ENCODE measurements around the gene ADAMTS13.

ADAMTS13 gene

DNA sequence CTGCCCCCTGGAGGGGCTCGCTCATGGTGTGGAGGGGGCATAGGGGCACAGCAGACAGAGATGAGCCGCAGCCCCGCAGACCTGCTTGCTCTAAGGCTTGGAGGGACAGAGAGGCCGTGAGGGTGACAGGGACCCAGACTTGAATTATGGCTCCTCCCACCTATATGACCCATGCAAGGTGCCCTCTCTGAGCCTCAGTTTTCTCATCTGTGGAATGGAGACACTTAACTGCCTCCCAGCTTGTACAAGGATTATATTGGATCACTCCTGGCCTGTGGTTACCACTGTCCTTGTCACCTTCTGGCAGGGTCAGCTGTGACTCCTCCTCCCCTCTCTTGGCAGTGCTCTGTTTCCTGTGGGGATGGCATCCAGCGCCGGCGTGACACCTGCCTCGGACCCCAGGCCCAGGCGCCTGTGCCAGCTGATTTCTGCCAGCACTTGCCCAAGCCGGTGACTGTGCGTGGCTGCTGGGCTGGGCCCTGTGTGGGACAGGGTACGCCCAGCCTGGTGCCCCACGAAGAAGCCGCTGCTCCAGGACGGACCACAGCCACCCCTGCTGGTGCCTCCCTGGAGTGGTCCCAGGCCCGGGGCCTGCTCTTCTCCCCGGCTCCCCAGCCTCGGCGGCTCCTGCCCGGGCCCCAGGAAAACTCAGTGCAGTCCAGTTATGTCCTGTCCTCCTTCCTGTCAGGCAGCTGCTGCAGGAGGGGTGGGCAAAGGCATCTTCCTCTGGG is 32.9 kb downstream of the ADAMTS13 start:
- no peak for DNase-seq (ENCODE audit: low spot score)

DNA sequence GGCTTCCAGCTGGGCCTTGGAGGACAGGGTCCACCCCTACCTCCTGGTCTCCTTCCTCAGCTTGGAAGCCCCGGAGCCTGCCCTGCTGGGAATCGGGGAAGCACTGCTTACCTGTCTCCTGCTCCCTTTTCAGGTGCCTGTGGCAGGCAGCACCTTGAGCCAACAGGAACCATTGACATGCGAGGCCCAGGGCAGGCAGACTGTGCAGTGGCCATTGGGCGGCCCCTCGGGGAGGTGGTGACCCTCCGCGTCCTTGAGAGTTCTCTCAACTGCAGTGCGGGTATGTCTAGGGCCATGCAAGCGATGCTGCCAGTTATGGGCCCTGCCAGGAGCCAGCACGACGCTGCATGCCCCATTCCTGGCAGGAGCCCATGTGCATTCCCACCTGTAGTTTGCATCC is 33.8 kb downstream of the ADAMTS13 start:
- DNase-seq (ENCODE audit: low spot score) = no peak

DNA sequence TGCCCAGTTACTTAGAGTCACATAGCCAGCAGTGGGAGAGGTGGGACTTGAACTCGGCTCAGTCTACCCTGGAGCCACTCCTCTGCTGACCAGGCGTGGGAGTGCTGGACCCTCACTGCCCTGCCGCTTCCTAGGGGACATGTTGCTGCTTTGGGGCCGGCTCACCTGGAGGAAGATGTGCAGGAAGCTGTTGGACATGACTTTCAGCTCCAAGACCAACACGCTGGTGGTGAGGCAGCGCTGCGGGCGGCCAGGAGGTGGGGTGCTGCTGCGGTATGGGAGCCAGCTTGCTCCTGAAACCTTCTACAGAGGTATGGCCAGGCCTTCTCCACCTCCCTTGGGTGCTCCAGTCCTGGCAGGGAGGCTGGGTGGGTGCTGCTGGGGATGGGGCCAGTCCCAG is 34.2 kb downstream of the ADAMTS13 start:
- DNase-seq (ENCODE audit: low spot score) = no peak

DNA sequence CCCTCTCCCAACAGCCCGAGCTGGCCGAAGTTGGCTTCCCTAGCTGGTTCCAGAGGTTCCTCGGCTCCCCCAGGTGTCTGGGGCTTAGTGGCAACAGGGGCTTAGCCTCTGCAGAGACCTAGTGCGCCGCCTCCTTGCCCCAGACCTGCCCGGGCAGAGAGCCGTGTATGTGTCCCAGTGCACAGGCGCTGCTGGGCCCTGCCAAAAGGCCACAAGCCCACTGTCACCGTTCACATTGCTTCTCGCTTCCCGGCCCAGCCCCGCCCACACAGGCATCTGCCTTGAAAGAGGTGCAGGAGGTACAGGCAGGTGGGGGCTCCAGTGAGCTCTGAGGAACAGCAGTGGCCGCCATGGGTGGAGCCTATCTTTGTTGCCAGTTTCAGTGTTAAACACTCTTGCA is 35.1 kb downstream of the ADAMTS13 start:
- no peak for DNase-seq (ENCODE audit: low spot score)

DNA sequence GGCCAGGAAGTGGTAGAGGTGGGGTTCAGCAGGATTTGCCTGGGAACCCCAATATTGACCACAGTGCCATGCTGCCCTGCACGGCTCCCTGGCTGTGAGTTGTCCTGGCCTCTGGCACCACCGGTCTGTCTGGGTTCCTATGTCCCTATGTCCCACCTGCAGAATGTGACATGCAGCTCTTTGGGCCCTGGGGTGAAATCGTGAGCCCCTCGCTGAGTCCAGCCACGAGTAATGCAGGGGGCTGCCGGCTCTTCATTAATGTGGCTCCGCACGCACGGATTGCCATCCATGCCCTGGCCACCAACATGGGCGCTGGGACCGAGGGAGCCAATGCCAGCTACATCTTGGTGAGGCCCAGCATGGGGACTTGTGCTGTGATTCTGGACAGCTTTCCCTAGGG is 35.6 kb downstream of the ADAMTS13 start:
- DNase-seq (ENCODE audit: low spot score) = no peak

DNA sequence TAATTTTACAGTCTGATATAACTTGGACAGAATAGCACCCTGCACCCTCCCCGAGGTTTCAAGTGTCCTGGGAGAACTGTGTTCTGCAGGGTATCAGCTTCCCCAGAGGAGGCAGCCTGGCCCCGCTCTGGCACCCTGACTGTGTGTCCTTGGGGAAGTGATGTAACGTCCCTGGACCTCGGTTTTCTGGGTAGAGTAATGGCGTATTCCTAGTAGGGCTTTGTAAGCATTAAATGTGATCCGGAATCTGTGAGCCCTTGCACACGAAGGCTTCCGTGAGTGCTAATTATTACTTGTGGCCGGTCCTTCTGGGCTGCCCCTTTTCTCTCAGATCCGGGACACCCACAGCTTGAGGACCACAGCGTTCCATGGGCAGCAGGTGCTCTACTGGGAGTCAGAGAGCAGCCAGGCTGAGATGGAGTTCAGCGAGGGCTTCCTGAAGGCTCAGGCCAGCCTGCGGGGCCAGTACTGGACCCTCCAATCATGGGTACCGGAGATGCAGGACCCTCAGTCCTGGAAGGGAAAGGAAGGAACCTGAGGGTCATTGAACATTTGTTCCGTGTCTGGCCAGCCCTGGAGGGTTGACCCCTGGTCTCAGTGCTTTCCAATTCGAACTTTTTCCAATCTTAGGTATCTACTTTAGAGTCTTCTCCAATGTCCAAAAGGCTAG is 36.6 kb downstream of the ADAMTS13 start:
- DNase-seq (ENCODE audit: low spot score) = no peak

DNA sequence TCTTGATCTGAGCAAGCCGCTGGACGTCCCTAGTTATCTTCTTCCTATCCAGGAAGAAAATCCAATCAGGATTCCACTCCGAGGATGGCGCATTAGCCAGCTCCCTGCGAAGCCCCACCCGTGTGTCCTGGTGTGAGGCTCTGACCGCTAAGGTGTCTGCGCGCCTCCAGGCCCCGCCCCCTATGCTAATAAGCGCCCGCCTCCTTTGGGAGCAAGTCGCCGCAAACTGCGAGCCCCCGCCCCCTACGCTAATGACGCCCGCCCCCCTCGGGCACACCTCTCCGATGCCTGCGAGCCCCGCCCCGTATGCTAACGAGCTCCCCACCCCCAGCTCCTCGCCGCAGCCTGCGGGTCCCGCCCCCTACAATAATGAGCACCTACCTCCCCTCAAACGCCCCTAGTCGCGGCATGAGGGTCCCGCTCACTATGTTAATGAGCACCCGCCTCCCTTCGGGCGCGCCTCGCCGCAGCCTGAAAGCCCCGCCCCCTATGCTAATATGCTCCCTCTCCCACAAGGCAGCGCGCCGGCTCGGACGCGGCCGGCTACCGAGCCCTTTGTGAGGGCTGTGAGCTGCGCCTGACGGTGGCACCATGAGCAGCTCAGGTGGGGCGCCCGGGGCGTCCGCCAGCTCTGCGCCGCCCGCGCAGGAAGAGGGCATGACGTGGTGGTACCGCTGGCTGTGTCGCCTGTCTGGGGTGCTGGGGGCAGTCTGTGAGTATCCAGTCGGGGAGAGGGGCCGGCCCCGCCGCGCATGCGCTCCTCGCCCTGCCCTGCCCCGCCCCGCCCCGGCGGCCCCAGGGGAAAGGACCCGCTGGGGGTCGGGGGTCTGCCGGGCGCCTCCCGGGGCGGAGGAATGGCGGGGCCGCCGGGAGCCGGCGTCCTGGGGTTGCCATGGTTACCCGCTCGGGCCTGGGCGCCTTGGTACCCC is 37.6 kb downstream of the ADAMTS13 start, which contains the start of gene CACFD1:
Gene CACFD1, plus strand, starts transcription at position 503 of the 929 bp plus-strand sequence. Its CDS starts 89 bp downstream, at position 592.
- DNase-seq (ENCODE audit: low spot score) = peak; percentile 98

DNA sequence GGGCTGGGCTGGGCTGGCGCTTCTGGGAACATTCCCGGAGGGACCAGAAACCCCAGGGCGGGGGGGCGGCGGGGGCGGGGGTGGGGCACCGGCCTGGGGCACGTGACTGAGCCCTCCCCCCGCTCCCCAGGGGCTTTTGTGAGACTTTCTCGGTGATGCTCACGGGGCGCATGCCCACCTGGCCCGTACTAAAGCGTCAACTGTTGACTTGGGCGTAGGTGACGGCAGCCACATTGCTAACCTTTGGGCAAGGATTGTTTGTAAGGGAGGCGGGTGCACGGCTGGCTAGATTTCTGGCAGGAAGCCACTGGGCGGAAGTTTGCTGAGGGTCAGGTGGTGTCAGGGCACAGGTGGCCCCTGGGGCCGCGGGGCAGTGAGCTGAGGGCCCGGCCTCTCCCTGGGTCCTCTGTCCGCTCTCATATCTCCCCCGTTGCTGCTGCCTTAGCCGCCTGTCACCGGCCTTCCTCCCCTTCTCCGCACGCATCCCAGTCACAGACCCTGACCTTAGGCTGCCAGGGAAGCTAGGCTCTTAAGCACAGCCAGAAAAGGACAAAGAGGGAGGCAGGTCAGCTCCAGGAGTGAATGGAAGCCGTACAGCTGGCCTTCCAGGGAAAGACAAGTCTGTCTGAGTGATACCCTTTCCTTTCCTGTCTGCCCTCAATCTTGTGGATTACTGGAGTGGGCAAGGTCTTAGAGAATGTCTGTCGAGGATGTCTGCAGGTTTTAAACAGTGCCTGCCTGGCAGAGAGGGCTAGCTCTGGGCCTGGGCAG is 38.4 kb downstream of the ADAMTS13 start:
- peak; percentile 51 for DNase-seq (ENCODE audit: low spot score)

DNA sequence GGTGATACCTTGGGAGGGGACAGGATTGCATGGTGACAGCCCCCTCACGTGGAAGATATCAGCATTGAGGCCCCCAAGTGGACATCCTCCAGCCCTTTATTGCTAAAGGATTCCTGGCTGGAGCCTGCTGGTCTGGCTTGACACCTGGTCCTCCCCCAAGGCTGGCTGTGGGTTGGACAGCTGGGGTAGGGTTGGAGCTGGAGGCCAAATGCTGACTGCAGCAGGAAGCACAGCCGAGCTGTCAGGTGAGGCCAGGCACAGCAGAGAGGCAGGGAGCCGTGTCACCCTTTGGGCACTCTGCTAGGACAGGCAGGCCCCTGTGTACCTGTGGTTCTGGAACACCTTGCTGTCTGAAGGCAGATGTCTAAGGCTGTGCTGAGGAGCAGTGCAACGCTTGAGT is 39.8 kb downstream of the ADAMTS13 start:
- no peak for DNase-seq (ENCODE audit: low spot score)

DNA sequence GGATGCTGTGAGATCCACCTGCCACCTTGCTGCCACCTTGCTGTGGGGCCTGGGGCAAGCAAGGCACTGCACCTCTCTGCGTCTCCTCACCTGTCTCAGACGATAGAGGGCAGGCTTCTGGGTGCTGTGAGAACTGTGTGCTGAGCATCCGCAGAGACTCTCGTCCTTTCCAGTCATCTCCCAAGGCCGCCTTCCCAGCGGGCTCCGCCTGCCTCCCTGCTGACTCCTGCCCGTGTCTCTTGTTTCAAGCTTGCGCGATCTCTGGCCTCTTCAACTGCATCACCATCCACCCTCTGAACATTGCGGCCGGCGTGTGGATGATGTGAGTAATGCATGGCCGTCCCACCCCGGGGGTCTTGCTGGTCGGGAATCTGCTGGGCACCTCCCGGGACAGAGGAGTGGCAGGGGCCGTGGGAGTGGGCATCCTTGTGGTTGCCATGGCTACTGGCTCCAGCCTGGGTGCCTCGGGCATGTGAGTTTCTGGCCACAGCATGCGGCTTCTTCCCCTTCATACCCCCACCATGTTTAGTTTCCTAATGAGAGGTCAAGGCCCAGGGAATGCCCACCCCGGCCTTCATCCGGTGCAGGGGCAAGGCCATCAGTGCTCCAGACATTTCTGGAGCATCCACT is 41.2 kb downstream of the ADAMTS13 start:
- no peak for DNase-seq (ENCODE audit: low spot score)

DNA sequence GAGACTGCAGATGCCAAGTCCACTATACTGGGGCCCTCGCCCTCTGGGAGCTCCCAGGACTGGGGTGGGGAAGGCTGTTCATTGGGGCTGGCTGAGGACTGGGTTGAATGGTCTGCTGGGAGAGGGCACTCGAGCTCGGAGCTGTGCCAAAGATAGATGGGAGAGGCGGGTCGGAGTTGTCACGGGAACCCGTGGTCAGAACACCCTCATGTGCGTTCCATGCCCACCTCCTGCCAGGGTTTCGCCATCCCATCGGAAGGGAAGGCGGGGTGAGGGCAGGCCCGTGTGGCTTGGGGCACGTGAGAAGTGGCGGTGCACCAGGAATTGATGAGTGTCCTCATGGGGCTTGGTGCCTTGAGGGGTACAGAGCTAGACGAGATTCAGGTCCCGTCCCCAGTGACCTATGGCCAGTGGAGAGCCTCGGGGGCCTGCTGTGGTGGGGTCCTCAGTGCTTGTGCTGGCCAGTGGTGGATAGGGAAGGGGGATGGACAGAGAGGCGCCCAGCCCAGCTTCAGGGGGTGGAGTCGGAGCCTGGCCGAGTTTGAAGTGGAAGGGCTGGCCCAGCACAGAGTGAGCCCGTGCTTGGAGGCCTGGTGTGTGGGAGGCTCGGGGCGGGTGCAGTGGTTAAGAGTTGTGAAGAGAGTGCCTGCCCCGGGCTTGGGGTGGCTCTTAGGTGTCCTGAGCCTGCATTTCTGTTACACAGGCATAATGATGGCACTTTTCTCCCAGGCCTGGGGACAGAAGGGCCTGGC is 41.9 kb downstream of the ADAMTS13 start:
- DNase-seq (ENCODE audit: low spot score) = no peak

DNA sequence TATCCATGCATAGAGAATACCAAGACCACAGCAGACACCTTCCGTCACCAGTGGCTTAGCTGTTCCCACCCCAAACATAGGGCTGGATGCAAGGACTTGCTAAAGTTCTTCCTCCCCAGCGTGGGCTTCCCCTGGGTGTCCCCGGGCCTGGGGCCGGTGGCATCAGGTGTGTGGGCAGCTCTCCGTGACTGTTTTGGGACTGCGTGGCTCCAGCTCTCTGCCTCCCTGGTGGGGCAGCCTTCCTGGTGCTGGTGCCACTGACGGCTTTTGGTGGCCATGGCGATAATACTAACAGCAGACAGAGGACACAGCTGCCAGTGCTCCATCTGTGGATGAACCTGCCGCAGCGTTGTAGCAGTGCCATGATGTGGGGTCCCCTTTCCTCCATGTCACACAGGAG is 42.5 kb downstream of the ADAMTS13 start:
- DNase-seq (ENCODE audit: low spot score) = no peak

DNA sequence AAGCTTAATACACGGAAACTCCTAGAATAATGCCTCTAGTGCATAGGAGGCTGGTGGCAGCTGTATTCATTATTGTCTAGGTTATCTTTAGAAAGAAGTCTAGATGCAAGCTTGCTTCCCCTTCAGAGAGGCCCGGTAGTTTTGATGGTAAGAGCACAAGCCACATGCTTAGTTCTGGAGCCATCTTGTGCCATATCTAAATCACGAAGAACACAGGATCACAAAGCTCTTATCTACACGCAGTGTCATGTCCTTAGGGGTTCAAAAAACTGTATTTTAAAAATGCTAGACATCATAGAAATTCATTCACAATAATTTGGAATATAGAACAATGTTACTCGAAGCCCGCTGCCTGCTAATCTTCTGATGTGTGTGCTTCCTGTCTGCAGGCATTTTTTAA is 43.8 kb downstream of the ADAMTS13 start:
- no peak for DNase-seq (ENCODE audit: low spot score)

DNA sequence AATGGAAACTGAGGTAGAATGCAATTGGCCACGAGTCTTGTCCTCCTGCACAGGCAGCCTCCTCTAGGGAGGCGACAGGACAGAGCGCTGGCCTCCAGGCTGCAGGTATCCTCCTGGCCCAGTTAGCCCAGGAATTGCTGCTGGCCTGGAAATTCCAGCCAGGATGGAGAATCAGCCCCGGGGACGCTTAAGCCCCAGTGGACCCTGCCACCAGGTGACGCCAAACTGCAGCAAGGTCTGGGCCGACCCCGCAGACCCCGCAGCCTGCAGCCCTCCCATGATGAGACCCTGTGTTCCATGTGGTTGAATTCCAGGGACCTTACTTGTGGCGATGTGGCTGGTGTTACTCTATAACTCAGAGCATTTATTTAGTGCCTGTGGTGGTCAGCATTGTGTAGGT is 44.9 kb downstream of the ADAMTS13 start:
- DNase-seq (ENCODE audit: low spot score) = no peak

DNA sequence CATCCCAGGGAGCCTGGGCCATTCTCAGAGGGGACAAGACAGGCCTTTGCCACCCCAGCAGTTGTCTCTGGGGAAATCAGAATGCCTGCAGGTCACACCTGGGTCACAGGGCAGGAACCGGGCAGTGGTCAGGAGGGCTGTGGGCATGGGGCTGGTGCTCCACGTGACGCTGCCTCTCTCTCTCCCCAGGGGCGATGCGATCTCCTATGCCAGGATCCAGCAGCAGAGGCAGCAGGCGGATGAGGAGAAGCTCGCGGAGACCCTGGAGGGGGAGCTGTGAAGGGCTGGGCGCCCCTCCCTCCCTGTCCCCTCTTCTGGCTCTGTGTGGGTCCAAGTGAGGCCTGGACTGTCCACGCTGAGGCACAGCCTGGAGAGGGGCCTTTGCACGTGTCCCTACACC is 46.2 kb downstream of the ADAMTS13 start:
- no peak for DNase-seq (ENCODE audit: low spot score)

DNA sequence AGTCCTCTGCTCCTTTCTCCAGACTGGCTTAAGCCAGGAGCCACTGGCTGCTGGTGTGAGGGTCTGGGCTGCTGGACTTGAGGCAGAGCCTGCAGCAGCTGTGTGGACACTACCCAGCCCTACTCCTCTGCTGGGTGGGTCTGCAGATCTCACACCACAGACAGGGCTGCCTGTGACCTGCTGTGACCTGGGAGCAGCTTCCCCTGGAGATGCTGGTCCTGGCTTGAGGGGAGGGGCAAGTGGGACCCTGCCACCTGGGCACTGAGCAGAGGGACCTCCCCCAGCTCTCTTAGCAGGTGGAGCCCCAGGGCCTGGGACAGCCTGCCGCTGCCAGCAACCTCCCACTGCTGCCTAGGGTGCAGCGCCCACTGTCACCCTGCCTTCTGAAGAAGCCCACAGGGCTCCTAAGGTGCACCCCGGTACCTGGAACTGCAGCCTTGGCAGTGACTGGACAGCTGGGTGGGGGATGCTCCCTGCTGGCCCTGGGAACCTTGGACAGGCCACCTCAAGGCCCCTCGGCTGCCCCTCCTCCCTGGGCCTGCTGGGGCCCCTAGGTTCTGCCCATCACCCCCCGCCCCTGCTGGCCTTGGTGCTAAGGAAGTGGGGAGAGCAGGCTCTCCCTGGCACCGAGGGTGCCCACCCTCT is 46.7 kb downstream of the ADAMTS13 start:
- no peak for DNase-seq (ENCODE audit: low spot score)

DNA sequence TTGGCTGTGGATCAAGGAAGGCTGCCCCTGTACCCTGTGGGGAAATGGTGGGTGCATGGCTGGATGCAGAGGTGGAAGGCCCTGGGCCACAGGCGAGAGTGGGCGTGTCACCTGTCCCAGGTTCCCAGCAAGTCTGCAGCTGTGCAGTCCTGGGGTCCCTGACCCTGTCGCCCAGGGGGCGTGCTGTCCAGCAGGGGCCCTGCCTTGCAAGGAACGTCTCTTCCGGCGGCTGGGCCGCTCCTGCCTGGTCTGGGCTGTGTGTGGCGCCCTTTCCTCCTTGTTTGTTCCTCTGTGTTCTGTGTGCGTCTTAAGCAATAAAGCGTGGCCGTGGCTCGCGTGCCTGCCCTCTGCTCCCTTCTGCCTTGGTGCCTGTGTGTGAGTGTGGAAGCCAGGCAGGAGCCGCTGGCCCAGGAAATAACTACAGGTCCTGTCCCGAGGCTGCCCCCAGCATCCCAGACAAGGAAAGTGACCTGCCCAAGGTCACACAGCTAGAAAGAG is 48.3 kb downstream of the ADAMTS13 start:
- no peak for DNase-seq (ENCODE audit: low spot score)

DNA sequence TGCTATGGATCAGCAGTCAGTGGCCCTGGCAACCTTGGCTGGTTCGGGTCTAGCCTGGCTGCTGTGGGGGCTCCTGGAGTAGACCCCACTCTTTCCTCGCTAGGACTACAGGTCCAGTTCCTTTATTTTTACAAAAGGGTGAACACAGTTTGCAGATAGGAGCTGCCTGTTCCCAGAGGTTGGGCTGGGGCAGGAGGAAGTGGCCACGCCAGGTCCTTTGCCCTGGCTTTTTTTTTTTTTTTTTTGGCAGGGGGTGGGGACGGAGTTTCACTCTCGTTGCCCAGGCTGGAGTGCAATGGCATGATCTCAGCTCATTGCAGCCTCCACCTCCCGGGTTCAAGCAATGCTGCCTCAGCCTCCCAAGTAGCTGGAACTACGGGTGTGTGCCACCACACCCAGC is 48.8 kb downstream of the ADAMTS13 start:
- no peak for DNase-seq (ENCODE audit: low spot score)

DNA sequence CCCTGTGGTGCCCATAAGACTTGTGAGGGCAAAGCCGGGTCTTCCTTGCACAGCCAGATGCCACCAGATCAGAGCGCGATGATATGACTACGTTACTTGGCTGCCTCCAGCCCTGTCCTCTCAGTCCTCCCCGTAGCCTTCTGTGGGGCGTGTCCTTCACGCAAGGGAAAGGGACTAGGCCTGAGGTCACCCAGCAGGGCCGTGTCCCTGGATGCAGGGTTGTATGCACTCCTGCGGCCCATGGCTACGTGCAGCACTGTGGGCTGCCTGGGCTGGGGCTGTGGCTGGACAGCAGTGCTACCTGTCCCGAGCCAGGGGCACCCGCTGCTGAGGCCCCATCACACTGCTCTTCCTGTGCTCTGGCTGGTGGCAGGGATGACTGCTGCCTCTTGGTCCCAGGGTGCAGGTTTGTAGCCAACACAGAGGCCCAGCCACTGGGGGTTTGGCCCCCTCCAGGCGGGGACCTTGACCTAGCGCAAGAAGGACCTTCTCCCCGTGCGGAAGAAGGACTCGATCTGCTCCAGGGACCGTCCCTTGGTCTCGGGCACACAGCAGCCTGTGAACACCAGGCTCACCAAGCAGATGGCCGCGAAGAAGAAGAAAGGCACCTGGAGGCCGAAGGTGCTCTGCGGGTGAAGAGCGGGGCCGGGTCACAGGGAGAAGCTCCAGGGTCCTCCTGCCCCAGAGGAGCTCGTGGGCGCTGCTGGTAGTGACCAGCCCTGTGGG is 49.5 kb downstream of the ADAMTS13 start:
- no peak for DNase-seq (ENCODE audit: low spot score)

All from Ammon's horn (tissue), 1 donor.